Measurements from ENCODE around the gene RBM14.

DNA sequence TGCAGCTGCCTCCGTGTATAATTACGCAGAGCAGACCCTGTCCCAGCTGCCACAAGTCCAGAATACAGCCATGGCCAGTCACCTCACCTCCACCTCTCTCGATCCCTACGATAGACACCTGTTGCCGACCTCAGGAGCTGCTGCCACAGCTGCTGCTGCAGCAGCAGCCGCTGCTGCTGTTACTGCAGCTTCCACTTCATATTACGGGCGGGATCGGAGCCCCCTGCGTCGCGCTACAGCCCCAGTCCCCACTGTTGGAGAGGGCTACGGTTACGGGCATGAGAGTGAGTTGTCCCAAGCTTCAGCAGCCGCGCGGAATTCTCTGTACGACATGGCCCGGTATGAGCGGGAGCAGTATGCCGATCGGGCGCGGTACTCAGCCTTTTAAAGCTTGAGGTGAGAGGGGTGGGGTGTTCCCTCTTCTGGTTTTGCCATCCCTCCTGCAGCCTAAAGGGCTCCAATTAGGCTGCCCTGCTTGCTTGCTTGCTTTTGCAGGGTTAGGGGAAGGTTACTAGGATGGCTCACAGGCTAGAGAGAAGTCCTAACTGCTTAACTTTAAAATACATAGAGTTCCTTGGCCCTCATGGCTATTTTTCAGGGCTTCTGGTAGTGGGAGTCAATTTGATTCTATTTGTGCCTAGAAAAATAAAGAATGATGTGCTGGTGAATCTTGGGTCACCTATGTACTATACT, 27.5 kb downstream of the RBM14 start:
- TF ChIP-seq EZH2phosphoT487 (IDR thresholded peaks at IDR 0.05; ENCODE audit: borderline replicate concordance, low read length), result no peak
- TF ChIP-seq, protein P1, sequence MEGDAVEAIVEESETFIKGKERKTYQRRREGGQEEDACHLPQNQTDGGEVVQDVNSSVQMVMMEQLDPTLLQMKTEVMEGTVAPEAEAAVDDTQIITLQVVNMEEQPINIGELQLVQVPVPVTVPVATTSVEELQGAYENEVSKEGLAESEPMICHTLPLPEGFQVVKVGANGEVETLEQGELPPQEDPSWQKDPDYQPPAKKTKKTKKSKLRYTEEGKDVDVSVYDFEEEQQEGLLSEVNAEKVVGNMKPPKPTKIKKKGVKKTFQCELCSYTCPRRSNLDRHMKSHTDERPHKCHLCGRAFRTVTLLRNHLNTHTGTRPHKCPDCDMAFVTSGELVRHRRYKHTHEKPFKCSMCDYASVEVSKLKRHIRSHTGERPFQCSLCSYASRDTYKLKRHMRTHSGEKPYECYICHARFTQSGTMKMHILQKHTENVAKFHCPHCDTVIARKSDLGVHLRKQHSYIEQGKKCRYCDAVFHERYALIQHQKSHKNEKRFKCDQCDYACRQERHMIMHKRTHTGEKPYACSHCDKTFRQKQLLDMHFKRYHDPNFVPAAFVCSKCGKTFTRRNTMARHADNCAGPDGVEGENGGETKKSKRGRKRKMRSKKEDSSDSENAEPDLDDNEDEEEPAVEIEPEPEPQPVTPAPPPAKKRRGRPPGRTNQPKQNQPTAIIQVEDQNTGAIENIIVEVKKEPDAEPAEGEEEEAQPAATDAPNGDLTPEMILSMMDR (IDR thresholded peaks at IDR 0.05; ENCODE audit: low read depth, low read length, poor library complexity, severe bottlenecking), result no peak

All from DOHH2 (cell line).